Activated T-helper 2 cell treated with anti-CD3 and anti-CD28 coated beads, Interferon-gamma antibody, Interleukin-2, Interleukin-4, amounts not matched to agents 10 μg/mL and 5 μg/mL and 100 μg/mL, durations not matched to agents 14 hours and 24 hours and 36 hours (primary cell): Measurements from ENCODE around the gene PLD5. TPM values are rescaled to one million over a fixed set of nuclear protein-coding genes. Genes with fewer than 3 reads are reported as not detected.
"Not testable (repeated sequence)": the region's sequence is repeated elsewhere in the genome, so short reads cannot be mapped to it uniquely, and the experiment has no call there.

Experiments used
- DNase-seq: peaks from one replicate; pipeline ENCODE4 v3.0.0; 2021; ENCODE audit warnings: low spot score
- H3K27ac Mint-ChIP-seq: one replicate; pipeline ENCODE4 v1.8.0; 2021; ENCODE audit warnings: mixed read lengths
- H3K27me3 Mint-ChIP-seq: one replicate; pipeline ENCODE4 v1.8.0; 2021; ENCODE audit warnings: low read depth, mixed read lengths
- H3K36me3 Mint-ChIP-seq: one replicate; pipeline ENCODE4 v1.8.0; 2021; ENCODE audit warnings: low read depth, mixed read lengths
- H3K4me1 Mint-ChIP-seq: one replicate; pipeline ENCODE4 v1.8.0; 2021; ENCODE audit warnings: low read depth, mixed read lengths
- H3K4me3 Mint-ChIP-seq: one replicate; pipeline ENCODE4 v1.8.0; 2021; ENCODE audit warnings: low read depth, mild to moderate bottlenecking, moderate library complexity, mixed read lengths
- H3K9me3 Mint-ChIP-seq: one replicate; pipeline ENCODE4 v1.8.0; 2021; ENCODE audit warnings: mixed read lengths
- intact Hi-C: fragments of 100-400 bp; cut with micrococcal nuclease; formaldehyde crosslinking; loops from one replicate; pipeline ENCODE4 v1.15.1; 2023
- total RNA-seq: library from RNA; stranded (reverse); gene quantifications from 2 replicates; pipeline ENCODE4 v1.2.3, GENCODE V29; 2022

Gene PLD5
- total RNA-seq, 1 donor from 2014 or later = not detected

DNA sequence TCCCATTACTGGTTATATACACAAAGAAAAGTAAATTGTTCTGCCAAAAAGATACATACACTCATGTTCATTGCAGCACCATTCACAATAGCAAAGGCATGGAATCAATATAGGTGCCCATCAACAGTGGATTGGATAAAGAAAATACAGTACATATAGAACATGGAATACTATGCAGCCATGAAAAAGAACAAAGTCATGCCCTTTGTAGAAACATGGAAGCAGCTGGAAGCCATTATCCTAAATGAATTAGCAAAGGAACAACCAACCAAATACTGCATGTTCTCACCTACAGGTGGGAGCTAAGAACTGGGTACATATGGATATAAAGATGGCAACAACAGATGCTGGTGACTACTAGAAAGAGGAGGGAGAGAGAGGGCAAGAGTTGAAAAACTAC is 132.6 kb downstream of the PLD5 start:
- Mint-ChIP-seq H3K4me1 (no peaks in the 10 kb centered on the region), H3K27ac (no peak overlapping the region), H3K4me3 (no peak overlapping the region), H3K9me3 (peaks cover 5% of the 10 kb centered on the region), H3K27me3 (no peaks in the 10 kb centered on the region), H3K36me3 (no peaks in the 10 kb centered on the region)
- no peak for DNase-seq
- intact Hi-C loops = no loop called here

DNA sequence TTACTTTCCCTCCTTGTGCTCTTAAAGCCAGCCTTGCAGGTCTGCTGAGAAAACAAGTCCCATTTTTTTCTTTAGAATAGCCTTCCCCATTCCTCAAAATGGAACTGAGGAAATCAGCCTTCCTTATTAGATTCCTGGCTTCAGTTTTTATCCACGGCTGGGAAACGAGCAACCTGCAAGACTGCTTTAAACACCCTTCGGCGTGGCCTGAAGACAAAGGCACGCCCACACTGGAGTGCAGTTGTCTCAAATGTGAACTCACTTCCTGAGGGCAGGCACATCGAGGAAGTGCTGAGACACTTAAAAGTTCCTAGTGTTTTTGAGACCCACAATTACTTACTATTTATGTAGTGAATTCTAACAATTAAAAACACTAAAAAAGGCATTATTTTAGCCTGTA is 148.4 kb downstream of the PLD5 start:
- intact Hi-C loops, H3K4me1 Mint-ChIP-seq, DNase-seq, H3K36me3 Mint-ChIP-seq, H3K4me3 Mint-ChIP-seq, H3K27ac Mint-ChIP-seq, H3K27me3 Mint-ChIP-seq: not testable (repeated sequence)
- peaks cover 15% of the 10 kb centered on the region for H3K9me3 Mint-ChIP-seq

DNA sequence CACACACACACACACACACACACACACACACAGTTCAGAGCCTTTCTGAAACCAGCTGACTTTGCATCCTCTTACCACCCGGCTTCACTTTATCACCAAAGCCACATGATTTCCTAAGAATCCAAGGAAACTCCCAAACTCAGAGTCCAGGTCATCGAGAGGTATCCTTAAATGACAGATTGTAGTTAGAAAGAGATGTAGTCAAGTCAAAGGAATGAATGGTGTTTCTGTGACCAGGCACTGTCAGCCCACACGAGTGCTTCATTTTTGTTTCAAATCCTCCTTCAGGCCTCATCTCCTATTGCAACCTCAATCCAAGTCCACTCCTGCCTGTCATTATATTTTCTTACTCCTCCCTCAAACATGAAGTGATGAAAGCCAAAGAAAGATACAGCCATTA is 174.1 kb downstream of the PLD5 start:
- H3K9me3 Mint-ChIP-seq, H3K27ac Mint-ChIP-seq, DNase-seq, intact Hi-C loops, H3K4me1 Mint-ChIP-seq, H3K27me3 Mint-ChIP-seq, H3K4me3 Mint-ChIP-seq, H3K36me3 Mint-ChIP-seq: not testable (repeated sequence)

DNA sequence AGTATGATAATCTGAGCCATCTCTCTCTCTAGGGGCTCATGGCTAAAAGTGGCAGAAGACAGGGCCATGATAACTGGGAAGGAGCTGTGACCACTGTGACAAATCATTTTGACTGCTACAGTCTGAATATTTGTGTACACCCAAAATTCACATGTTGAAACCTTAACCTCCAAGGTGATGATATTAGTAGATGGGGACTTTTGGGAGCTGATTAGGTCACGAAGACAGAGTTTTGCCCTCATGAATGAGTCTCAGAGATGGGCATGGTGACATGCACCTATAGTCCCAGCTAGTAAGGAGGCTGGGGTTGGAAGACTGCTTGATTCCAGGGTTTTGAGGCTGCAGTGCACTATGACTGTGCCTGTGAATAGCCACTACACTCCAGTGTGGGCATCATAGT is 174.9 kb downstream of the PLD5 start:
- intact Hi-C loops = no loop called here
- Mint-ChIP-seq H3K9me3 (peaks cover 3% of the 10 kb centered on the region), H3K4me3 (no peak overlapping the region), H3K27ac (no peak overlapping the region), H3K27me3 (no peaks in the 10 kb centered on the region), H3K4me1 (no peaks in the 10 kb centered on the region), H3K36me3 (no peaks in the 10 kb centered on the region)
- no peak for DNase-seq

DNA sequence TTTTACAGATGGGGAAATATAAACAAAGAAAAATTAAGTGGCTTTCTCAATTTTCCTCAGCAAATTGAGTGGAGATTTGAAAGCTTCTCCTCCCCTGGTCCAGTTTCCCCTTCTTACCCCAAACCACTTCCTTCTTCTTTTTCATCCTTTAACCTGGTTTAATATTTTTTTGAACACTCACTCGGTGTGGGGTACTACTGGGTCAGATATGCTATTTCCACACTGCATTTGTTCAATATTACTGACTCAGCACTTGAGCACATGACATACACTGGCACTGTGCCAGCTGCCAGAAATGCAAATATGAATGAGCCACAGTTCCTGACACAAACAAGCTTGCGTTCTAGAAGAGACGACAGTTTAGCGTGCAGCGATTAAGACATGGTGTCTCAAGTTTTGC is 193.6 kb downstream of the PLD5 start:
- H3K9me3 Mint-ChIP-seq, H3K4me1 Mint-ChIP-seq, H3K4me3 Mint-ChIP-seq, H3K36me3 Mint-ChIP-seq, DNase-seq, H3K27ac Mint-ChIP-seq, H3K27me3 Mint-ChIP-seq, intact Hi-C loops: not testable (repeated sequence)

DNA sequence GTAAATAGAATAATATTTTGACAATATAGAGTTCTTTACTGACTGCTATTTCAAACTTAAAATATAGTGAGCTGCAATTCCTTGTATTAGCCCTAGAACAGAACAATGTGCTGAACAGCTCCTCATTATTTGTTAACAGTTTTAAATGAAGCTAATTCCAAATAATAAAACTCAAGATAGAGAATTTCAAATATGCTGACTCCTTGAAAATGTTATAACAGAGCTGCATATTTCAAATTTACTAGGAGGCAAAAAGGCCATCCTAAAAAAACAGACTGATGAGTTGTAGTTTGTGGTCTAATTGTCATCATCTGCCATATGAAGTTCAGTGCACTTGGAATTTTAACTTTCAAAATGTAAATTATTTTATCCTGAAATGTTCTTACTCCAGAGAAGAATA is 197.1 kb downstream of the PLD5 start:
- DNase-seq, intact Hi-C loops, H3K4me1 Mint-ChIP-seq, H3K9me3 Mint-ChIP-seq, H3K27me3 Mint-ChIP-seq, H3K4me3 Mint-ChIP-seq, H3K27ac Mint-ChIP-seq, H3K36me3 Mint-ChIP-seq: not testable (repeated sequence)

DNA sequence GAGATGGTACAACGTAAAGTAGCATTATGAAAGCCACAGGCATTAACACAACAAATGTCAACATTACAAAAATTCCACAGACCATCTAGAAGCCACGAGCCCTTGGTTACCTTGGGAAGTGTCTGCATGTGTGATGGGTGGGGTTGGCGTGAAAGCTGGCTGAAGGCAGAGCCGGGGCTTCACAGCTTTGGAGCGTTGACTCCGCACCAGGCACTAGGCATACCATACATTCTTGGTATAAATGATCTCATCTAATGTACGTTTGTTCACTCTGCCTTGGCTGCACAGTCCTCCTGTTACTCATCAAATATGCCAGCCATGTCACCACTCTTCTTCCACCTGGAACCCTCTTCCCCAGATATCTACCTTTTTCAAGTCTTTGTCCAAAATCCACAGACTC is 202.5 kb downstream of the PLD5 start:
- DNase-seq, intact Hi-C loops, H3K27me3 Mint-ChIP-seq, H3K4me3 Mint-ChIP-seq, H3K4me1 Mint-ChIP-seq, H3K27ac Mint-ChIP-seq, H3K36me3 Mint-ChIP-seq, H3K9me3 Mint-ChIP-seq: not testable (repeated sequence)

DNA sequence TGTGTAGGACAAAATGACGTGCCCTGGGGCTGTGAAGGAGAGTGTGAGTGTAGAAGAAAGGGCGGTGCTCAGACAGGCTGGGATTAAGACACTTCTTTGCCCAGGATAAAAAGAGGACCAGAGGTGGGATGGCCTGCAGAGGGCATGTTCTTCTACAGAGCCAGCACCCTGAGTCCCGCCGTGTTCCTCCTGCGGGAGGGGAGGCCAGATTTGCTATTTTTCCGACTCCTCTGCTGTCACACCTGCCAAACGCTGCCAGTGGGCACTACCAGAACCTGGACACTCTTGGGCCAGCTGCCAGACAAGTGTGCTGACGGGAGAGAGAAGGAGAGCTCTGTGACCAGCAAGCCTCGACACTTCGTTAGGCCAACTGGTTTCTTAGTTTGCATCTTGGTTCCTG is 206.4 kb downstream of the PLD5 start:
- Mint-ChIP-seq H3K4me3 (no peak overlapping the region), H3K9me3 (no peaks in the 10 kb centered on the region), H3K27ac (no peak overlapping the region), H3K36me3 (no peaks in the 10 kb centered on the region), H3K27me3 (no peaks in the 10 kb centered on the region), H3K4me1 (no peaks in the 10 kb centered on the region)
- no peak for DNase-seq
- intact Hi-C loops = no loop called here

DNA sequence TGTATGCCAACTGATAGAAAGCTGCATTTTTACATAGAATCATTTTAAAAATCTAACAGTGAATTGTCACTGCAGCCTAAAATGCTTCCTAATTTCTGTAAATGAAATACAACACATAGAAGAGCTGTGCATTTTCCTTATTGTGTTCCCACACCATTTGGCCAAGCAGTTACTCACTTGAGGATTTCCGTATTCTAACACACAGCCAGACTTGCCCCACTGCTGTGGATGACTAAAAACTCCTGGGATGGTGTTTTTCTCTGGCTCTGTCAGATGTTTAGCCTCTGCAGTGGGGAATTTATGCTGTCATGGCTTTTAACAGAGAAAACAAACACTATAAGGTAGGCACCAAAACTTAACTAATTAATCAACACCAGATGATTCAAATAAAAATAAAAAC is 209.6 kb downstream of the PLD5 start:
- intact Hi-C loops, DNase-seq, H3K36me3 Mint-ChIP-seq, H3K27me3 Mint-ChIP-seq, H3K4me3 Mint-ChIP-seq, H3K4me1 Mint-ChIP-seq, H3K9me3 Mint-ChIP-seq, H3K27ac Mint-ChIP-seq: not testable (repeated sequence)

DNA sequence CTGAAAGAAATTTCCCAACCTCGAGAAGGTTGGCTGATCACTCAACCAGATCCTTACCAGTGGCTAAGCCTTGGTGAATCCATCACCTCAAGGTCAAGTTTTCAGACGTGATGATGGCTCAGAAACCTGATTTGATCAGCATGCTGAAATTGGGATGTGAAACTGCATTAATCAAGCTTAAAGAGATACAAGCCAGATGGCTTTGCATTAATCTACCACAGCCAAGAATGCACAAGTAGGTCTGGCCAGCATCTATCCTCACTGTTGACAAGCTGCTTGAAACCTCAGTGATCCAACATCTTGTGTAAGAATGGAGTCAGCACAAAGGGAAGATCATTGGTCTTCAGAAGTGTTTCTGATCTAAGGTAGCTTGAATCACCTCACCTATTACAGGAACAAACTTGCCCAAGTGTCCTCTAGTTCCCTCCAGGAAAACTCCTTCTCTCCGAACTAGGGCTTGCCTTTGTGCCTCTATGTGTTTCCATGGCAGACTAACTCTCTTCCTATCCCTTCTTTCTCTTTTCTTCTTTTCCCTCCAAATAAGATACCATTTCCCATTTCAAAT is 210.3 kb downstream of the PLD5 start:
- H3K9me3 Mint-ChIP-seq, intact Hi-C loops, H3K27me3 Mint-ChIP-seq, H3K4me3 Mint-ChIP-seq, DNase-seq, H3K27ac Mint-ChIP-seq, H3K4me1 Mint-ChIP-seq, H3K36me3 Mint-ChIP-seq: not testable (repeated sequence)

DNA sequence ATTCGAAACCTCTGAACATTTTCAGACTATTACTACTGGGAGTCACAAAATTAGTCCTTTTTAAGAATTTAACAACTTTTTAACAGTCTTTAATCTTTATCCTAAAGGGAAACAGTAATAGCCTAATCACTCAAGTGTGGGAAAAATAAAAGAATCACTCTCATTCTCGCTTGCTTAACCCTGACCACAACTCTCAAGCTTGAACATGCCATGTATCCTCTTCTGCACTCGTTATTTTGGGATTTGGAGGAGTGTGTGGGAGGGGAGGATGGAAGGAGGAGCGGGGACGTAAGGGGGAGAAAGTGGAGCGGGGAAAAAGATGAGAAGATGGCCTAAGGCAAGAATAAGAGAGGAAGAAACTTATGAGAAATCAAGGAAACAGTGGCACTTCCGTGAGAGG is 215.8 kb downstream of the PLD5 start:
- DNase-seq = not testable (repeated sequence)

DNA sequence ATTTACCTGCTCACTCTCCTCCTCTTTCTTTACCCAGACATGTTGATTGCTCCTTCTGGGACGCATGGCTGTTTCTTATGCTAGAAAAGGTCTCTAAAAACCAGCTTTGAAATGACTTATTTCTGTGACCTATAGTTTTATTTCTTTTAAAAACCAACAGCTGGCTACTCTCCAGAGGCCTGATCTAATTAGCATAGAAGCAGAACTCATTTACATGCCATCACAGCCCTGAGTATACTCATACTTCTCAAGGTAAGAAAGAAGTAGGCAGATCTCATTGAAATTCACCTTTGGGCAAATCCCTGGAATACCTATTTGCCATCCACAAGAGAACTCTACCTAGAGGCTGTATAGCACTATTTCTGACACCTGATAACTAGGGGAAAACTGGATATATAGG is 230.7 kb downstream of the PLD5 start:
- H3K4me3 Mint-ChIP-seq, H3K4me1 Mint-ChIP-seq, intact Hi-C loops, H3K9me3 Mint-ChIP-seq, DNase-seq, H3K36me3 Mint-ChIP-seq, H3K27me3 Mint-ChIP-seq, H3K27ac Mint-ChIP-seq: not testable (repeated sequence)

More for the DNA sequence above, 215.8 kb downstream of the PLD5 start:
- H3K9me3 Mint-ChIP-seq, H3K4me1 Mint-ChIP-seq, H3K27ac Mint-ChIP-seq, H3K4me3 Mint-ChIP-seq, intact Hi-C loops, H3K36me3 Mint-ChIP-seq, H3K27me3 Mint-ChIP-seq: not testable (repeated sequence)

DNA sequence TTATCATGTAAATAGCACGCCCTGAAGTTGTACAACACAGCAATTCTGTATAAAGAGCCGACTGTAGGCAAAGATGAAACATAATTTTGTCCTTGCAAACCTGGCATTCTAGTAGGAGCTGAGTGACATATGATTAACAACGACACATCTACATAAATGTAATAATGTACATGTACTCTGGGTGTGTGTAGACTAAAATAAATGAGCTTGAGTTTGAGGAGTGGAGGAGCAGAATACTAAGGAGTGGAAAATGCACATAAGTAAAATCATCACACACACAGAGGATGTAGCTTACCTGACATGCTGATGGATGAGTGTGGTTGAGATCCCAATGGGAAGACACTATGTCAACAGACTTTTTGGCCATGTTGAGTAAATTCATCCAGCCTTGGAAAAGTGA is 236.4 kb downstream of the PLD5 start:
- H3K27me3 Mint-ChIP-seq = not testable (repeated sequence)

DNA sequence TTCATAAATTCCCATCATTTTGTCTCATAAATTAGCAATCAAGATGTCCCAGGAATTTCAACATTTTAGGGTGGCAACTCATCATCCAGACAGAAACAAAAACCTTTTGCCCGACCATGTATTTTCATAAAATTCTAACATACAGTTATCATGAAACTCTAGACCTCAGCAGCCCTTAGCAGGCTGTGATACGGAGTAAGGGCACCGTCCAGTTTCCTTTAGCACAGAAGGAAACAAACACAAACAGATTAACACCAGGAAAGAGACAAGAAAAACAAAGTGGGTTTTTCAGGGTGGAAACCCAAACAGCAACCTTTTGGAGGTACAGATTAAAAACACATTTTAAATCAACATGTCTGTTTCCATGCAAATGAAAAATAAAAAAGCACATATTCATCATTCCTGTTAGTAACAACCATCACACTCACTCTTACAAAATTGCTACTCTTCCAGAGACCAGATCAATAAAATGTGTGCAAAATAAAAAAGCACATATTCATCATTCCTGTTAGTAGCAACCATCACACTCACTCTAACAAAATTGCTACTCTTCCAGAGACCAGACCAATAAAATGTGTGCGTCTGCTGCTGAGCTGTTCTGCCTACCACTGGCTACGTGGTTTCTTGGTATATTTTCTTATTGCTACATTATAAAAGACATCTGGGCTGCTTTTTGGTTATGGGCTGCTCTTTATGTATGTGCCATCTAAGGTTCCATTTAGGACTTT is 241.6 kb downstream of the PLD5 start:
- H3K36me3 Mint-ChIP-seq, DNase-seq, H3K9me3 Mint-ChIP-seq, intact Hi-C loops, H3K27ac Mint-ChIP-seq, H3K27me3 Mint-ChIP-seq, H3K4me3 Mint-ChIP-seq, H3K4me1 Mint-ChIP-seq: not testable (repeated sequence)

More for the DNA sequence above, 236.4 kb downstream of the PLD5 start:
- H3K9me3 Mint-ChIP-seq, intact Hi-C loops, H3K27ac Mint-ChIP-seq, H3K36me3 Mint-ChIP-seq, H3K4me1 Mint-ChIP-seq, H3K4me3 Mint-ChIP-seq, DNase-seq: not testable (repeated sequence)
